ENCODE results near the gene TPD52L1. TPM values are rescaled to one million over a fixed set of nuclear protein-coding genes. Genes with fewer than 3 reads are reported as not detected.

The TPD52L1 gene
- total and polyA plus RNA-seq, 10 of the 15 experiments (the other 5 are each of a cell fraction or from before 2014, with no cell fraction given), result 0.03 to 2.6 (median 0.16) TPM; not detected in 3

DNA sequence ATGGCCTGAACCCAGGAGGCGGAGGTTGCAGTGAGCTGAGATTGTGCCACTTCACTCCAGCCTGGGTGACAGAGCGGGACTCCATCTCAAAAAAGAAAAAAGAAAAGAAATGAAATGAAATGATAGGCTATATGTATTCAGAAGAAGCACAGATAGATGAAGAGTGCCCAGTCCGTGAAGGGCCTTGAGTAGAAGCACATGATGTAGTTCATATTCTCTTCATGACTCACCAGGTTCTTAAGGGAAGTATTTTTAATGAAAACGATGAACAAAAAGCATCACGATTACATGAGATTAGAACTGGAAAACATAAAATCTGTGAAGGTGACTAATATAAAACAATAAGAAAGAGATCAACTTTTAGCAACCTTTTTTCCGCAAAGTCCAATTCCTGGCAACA, 29.8 kb downstream of the TPD52L1 start:
- no TSS peak for BruUV-seq (replicated peaks)
- FAIRE-seq (no peak), DNase-seq (ENCODE audit: low read depth, low spot score) (no peak), ATAC-seq (no peak)
- Histone ChIP-seq H2AFZ (ENCODE audit: control insufficient read depth, low read depth, low read length) (no peak overlapping the region), H3K79me2 (ENCODE audit: control insufficient read depth, insufficient read depth, low read length) (no peaks in the 10 kb centered on the region), H4K20me1 (ENCODE audit: control insufficient read depth, insufficient read depth) (no peaks in the 10 kb centered on the region), H3K27me3 (replicated peaks in 1 of 2; ENCODE audit: control insufficient read depth in 2 of 2, insufficient read depth in 2 of 2, low read length in 1 of 2) (peaks cover 0 to 1% of the 10 kb centered on the region in 2 experiments; a peak in 2 of 4 replicates), H3K4me2 (ENCODE audit: control insufficient read depth, insufficient read depth) (no peak overlapping the region), H3K9me3 (replicated peaks; ENCODE audit: control insufficient read depth, insufficient read depth, low read length) (no peaks in the 10 kb centered on the region), H3K36me3 (ENCODE audit: control insufficient read depth in 2 of 2, insufficient read depth in 2 of 2, low read length in 1 of 2) (no peaks in the 10 kb centered on the region), H3K4me3 (no peak overlapping the region), H3K9ac (ENCODE audit: control insufficient read depth, insufficient read depth, low read length) (no peak overlapping the region), H3K4me1 (ENCODE audit: control insufficient read depth, insufficient read depth, low read length) (no peaks in the 10 kb centered on the region), H3K27ac (ENCODE audit: control insufficient read depth, insufficient read depth) (no peak overlapping the region)
- ChIA-PET SMC1A (ENCODE audit: uncharacterized antibody, unreplicated experiment) (no interaction called here), RAD21 (ENCODE audit: unreplicated experiment) (no interaction called here), CTCF (no interaction called here), POLR2A (no interaction called here)
- 45% methylated on average over 6 of the region's 6 CpGs for WGBS (ENCODE audit: insufficient coverage, insufficient replicate concordance, low lambda C conversion rate, missing lambda C conversion rate)
- TF ChIP-seq, protein P1, sequence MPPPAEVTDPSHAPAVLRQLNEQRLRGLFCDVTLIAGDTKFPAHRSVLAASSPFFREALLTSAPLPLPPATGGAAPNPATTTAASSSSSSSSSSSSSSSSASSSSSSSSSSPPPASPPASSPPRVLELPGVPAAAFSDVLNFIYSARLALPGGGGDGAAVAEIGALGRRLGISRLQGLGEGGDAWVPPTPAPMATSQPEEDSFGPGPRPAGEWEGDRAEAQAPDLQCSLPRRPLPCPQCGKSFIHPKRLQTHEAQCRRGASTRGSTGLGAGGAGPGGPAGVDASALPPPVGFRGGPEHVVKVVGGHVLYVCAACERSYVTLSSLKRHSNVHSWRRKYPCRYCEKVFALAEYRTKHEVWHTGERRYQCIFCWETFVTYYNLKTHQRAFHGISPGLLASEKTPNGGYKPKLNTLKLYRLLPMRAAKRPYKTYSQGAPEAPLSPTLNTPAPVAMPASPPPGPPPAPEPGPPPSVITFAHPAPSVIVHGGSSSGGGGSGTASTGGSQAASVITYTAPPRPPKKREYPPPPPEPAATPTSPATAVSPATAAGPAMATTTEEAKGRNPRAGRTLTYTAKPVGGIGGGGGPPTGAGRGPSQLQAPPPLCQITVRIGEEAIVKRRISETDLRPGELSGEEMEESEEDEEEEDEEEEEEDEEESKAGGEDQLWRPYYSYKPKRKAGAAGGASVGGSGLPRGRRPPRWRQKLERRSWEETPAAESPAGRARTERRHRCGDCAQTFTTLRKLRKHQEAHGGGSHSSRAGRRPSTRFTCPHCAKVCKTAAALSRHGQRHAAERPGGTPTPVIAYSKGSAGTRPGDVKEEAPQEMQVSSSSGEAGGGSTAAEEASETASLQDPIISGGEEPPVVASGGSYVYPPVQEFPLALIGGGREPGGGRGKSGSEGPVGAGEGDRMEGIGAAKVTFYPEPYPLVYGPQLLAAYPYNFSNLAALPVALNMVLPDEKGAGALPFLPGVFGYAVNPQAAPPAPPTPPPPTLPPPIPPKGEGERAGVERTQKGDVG (CRISPR knock-in tag; IDR thresholded peaks at IDR 0.05), result no peak
- no peak for TF ChIP-seq POLR2AphosphoS5 (IDR thresholded peaks at IDR 0.05; ENCODE audit: low read length)
- TF ChIP-seq SMAD1 (IDR thresholded peaks at IDR 0.05; ENCODE audit: low read depth, partially characterized antibody), result no peak
- no peak for TF ChIP-seq KLF5 (IDR thresholded peaks at IDR 0.05; ENCODE audit: partially characterized antibody)
- TF ChIP-seq NR2C2 (IDR thresholded peaks at IDR 0.05; ENCODE audit: borderline replicate concordance, control insufficient read depth, insufficient read length, low read depth), result no peak
- no peak for TF ChIP-seq DPF2 (IDR thresholded peaks at IDR 0.05)
- TF ChIP-seq HDAC2 (IDR thresholded peaks at IDR 0.05), result no peak
- no peak for TF ChIP-seq ASH2L (IDR thresholded peaks at IDR 0.05; ENCODE audit: borderline replicate concordance, low read depth)
- TF ChIP-seq, protein P2, sequence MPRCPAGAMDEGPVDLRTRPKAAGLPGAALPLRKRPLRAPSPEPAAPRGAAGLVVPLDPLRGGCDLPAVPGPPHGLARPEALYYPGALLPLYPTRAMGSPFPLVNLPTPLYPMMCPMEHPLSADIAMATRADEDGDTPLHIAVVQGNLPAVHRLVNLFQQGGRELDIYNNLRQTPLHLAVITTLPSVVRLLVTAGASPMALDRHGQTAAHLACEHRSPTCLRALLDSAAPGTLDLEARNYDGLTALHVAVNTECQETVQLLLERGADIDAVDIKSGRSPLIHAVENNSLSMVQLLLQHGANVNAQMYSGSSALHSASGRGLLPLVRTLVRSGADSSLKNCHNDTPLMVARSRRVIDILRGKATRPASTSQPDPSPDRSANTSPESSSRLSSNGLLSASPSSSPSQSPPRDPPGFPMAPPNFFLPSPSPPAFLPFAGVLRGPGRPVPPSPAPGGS (IDR thresholded peaks at IDR 0.05; ENCODE audit: borderline replicate concordance, insufficient read depth, low read depth, low read length, poor library complexity, severe bottlenecking), result no peak
- TF ChIP-seq, protein P3, sequence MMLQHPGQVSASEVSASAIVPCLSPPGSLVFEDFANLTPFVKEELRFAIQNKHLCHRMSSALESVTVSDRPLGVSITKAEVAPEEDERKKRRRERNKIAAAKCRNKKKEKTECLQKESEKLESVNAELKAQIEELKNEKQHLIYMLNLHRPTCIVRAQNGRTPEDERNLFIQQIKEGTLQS (IDR thresholded peaks at IDR 0.05; ENCODE audit: borderline replicate concordance, extremely low read depth, low read depth, low read length), result no peak
- no peak for TF ChIP-seq SPI1 (IDR thresholded peaks at IDR 0.05; ENCODE audit: borderline replicate concordance, insufficient read depth, low read depth, low read length)
- TF ChIP-seq STAT3 (IDR thresholded peaks at IDR 0.05; ENCODE audit: low read depth, low read length), result no peak
- TF ChIP-seq, protein P4, sequence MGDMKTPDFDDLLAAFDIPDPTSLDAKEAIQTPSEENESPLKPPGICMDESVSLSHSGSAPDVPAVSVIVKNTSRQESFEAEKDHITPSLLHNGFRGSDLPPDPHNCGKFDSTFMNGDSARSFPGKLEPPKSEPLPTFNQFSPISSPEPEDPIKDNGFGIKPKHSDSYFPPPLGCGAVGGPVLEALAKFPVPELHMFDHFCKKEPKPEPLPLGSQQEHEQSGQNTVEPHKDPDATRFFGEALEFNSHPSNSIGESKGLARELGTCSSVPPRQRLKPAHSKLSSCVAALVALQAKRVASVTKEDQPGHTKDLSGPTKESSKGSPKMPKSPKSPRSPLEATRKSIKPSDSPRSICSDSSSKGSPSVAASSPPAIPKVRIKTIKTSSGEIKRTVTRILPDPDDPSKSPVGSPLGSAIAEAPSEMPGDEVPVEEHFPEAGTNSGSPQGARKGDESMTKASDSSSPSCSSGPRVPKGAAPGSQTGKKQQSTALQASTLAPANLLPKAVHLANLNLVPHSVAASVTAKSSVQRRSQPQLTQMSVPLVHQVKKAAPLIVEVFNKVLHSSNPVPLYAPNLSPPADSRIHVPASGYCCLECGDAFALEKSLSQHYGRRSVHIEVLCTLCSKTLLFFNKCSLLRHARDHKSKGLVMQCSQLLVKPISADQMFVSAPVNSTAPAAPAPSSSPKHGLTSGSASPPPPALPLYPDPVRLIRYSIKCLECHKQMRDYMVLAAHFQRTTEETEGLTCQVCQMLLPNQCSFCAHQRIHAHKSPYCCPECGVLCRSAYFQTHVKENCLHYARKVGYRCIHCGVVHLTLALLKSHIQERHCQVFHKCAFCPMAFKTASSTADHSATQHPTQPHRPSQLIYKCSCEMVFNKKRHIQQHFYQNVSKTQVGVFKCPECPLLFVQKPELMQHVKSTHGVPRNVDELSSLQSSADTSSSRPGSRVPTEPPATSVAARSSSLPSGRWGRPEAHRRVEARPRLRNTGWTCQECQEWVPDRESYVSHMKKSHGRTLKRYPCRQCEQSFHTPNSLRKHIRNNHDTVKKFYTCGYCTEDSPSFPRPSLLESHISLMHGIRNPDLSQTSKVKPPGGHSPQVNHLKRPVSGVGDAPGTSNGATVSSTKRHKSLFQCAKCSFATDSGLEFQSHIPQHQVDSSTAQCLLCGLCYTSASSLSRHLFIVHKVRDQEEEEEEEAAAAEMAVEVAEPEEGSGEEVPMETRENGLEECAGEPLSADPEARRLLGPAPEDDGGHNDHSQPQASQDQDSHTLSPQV (IDR thresholded peaks at IDR 0.05), result no peak
- in situ Hi-C loops (cut with MboI), result no loop called here
- intact Hi-C loops (cut with micrococcal nuclease; ENCODE audit: unreplicated experiment), result no loop called here

All from GM12878 (cell line).